ENCODE results near the gene HTR5A. TPM values are rescaled to one million over a fixed set of nuclear protein-coding genes. Genes with fewer than 3 reads are reported as not detected.

Gene HTR5A
- total and polyA plus RNA-seq, 2 of the 13 experiments (the other 11 are each of a cell fraction or from before 2014, with no cell fraction given) = not detected

DNA sequence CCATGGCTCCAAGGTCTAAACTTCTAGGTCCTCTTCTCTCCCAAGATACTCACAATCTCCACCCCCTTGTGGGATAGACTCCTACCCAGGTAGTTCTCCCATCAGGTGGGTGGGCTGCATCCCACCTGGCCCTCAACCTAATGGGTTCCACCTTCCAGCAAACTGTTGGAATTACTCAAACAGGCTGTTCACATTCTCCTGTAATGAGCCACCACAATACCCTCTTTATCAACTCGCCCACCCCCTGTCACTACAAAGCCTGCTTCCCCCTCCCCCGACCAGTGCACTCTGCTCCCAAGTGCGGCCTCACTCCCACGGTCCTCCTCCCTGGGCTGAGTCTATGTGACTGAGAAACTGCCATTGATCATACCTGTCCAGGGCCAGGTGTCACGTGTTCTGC, 10.4 kb upstream of the HTR5A start:
- FAIRE-seq = no peak
- Histone ChIP-seq H4K20me1 (ENCODE audit: insufficient read depth, low read length) (no peaks in the 10 kb centered on the region), H3K36me3 (replicated peaks in 1 of 2; ENCODE audit: control insufficient read depth in 1 of 2, insufficient read depth in 2 of 2, low read length in 2 of 2) (no peaks in the 10 kb centered on the region), H3K4me1 (ENCODE audit: insufficient read depth, low read length) (no peaks in the 10 kb centered on the region), H2AFZ (ENCODE audit: low read length) (no peak overlapping the region), H3K27me3 (ENCODE audit: control insufficient read depth in 1 of 2, insufficient read depth in 2 of 2, low read length in 2 of 2) (0 out of 5 replicates have a peak, but pooled peaks cover 0 to 2% of the 10 kb centered on the region in 2 experiments), H3K79me2 (ENCODE audit: insufficient read depth, low read length) (no peaks in the 10 kb centered on the region), H3K9me3 (ENCODE audit: low read length) (no peaks in the 10 kb centered on the region), H3K4me3 (replicated peaks in 1 of 3; ENCODE audit: insufficient read depth in 1 of 3, low read depth in 2 of 3, low read length in 3 of 3) (no peak overlapping the region), H3K27ac (ENCODE audit: extremely low read length, insufficient read depth, low read length) (no peak overlapping the region), H3K4me2 (ENCODE audit: low read depth, low read length) (no peak overlapping the region), H3K9ac (ENCODE audit: insufficient read depth, low read depth, low read length) (no peak overlapping the region)
- POLR2A ChIA-PET = no interaction called here
- DNase-seq (ENCODE audit: low spot score) = no peak
- 1% methylated on average over 4 of the region's 5 CpGs for WGBS (ENCODE audit: low lambda C conversion rate)
- intact Hi-C loops (cut with micrococcal nuclease; ENCODE audit: unreplicated experiment) (no loop called here), in situ Hi-C loops (cut with HindIII; ENCODE audit: extremely low pct_ligation_motif_present, low pct_unique_long_range_greater_than_20kb) (no loop called here)
- BruUV-seq (replicated peaks) = no TSS peak
- CTCF ChIA-PET (ENCODE audit: low intra/inter-chr PET ratio, low total read pairs) = no interaction called here
- ATAC-seq = no peak
- TF ChIP-seq MAFF (IDR thresholded peaks at IDR 0.05; ENCODE audit: low read depth, low read length) = no peak
- TF ChIP-seq ZNF567 (CRISPR knock-in tag; IDR thresholded peaks at IDR 0.05; ENCODE audit: borderline replicate concordance) = no peak
- TF ChIP-seq ZNF629 (CRISPR knock-in tag; conservative IDR thresholded peaks at IDR 0.05) = no peak
- TF ChIP-seq POGZ (CRISPR knock-in tag; IDR thresholded peaks at IDR 0.05) = no peak
- TF ChIP-seq, protein P1, sequence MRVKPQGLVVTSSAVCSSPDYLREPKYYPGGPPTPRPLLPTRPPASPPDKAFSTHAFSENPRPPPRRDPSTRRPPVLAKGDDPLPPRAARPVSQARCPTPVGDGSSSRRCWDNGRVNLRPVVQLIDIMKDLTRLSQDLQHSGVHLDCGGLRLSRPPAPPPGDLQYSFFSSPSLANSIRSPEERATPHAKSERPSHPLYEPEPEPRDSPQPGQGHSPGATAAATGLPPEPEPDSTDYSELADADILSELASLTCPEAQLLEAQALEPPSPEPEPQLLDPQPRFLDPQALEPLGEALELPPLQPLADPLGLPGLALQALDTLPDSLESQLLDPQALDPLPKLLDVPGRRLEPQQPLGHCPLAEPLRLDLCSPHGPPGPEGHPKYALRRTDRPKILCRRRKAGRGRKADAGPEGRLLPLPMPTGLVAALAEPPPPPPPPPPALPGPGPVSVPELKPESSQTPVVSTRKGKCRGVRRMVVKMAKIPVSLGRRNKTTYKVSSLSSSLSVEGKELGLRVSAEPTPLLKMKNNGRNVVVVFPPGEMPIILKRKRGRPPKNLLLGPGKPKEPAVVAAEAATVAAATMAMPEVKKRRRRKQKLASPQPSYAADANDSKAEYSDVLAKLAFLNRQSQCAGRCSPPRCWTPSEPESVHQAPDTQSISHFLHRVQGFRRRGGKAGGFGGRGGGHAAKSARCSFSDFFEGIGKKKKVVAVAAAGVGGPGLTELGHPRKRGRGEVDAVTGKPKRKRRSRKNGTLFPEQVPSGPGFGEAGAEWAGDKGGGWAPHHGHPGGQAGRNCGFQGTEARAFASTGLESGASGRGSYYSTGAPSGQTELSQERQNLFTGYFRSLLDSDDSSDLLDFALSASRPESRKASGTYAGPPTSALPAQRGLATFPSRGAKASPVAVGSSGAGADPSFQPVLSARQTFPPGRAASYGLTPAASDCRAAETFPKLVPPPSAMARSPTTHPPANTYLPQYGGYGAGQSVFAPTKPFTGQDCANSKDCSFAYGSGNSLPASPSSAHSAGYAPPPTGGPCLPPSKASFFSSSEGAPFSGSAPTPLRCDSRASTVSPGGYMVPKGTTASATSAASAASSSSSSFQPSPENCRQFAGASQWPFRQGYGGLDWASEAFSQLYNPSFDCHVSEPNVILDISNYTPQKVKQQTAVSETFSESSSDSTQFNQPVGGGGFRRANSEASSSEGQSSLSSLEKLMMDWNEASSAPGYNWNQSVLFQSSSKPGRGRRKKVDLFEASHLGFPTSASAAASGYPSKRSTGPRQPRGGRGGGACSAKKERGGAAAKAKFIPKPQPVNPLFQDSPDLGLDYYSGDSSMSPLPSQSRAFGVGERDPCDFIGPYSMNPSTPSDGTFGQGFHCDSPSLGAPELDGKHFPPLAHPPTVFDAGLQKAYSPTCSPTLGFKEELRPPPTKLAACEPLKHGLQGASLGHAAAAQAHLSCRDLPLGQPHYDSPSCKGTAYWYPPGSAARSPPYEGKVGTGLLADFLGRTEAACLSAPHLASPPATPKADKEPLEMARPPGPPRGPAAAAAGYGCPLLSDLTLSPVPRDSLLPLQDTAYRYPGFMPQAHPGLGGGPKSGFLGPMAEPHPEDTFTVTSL (CRISPR knock-in tag; IDR thresholded peaks at IDR 0.05; ENCODE audit: borderline replicate concordance) = no peak
- no peak for TF ChIP-seq MBD4 (IDR thresholded peaks at IDR 0.05; ENCODE audit: borderline replicate concordance, low read length)
- no peak for TF ChIP-seq ATF7-NPFF (CRISPR knock-in tag; IDR thresholded peaks at IDR 0.05; ENCODE audit: low read depth)
- TF ChIP-seq, protein P2, sequence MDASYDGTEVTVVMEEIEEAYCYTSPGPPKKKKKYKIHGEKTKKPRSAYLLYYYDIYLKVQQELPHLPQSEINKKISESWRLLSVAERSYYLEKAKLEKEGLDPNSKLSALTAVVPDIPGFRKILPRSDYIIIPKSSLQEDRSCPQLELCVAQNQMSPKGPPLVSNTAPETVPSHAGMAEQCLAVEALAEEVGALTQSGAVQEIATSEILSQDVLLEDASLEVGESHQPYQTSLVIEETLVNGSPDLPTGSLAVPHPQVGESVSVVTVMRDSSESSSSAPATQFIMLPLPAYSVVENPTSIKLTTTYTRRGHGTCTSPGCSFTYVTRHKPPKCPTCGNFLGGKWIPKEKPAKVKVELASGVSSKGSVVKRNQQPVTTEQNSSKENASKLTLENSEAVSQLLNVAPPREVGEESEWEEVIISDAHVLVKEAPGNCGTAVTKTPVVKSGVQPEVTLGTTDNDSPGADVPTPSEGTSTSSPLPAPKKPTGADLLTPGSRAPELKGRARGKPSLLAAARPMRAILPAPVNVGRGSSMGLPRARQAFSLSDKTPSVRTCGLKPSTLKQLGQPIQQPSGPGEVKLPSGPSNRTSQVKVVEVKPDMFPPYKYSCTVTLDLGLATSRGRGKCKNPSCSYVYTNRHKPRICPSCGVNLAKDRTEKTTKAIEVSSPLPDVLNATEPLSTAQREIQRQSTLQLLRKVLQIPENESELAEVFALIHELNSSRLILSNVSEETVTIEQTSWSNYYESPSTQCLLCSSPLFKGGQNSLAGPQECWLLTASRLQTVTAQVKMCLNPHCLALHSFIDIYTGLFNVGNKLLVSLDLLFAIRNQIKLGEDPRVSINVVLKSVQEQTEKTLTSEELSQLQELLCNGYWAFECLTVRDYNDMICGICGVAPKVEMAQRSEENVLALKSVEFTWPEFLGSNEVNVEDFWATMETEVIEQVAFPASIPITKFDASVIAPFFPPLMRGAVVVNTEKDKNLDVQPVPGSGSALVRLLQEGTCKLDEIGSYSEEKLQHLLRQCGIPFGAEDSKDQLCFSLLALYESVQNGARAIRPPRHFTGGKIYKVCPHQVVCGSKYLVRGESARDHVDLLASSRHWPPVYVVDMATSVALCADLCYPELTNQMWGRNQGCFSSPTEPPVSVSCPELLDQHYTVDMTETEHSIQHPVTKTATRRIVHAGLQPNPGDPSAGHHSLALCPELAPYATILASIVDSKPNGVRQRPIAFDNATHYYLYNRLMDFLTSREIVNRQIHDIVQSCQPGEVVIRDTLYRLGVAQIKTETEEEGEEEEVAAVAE (CRISPR knock-in tag; IDR thresholded peaks at IDR 0.05; ENCODE audit: borderline replicate concordance) = no peak
- no peak for TF ChIP-seq ZNF543 (CRISPR knock-in tag; IDR thresholded peaks at IDR 0.05)
- TF ChIP-seq ZFAT (CRISPR knock-in tag; conservative IDR thresholded peaks at IDR 0.05) = no peak
- TF ChIP-seq ZNF552 (CRISPR knock-in tag; IDR thresholded peaks at IDR 0.05; ENCODE audit: borderline replicate concordance) = no peak
- TF ChIP-seq FOSL2 (CRISPR knock-in tag; IDR thresholded peaks at IDR 0.05) = no peak
- TF ChIP-seq KDM2A (CRISPR knock-in tag; IDR thresholded peaks at IDR 0.05; ENCODE audit: borderline replicate concordance, low read depth) = no peak
- TF ChIP-seq SCMH1 (CRISPR knock-in tag; IDR thresholded peaks at IDR 0.05; ENCODE audit: borderline replicate concordance) = no peak
- TF ChIP-seq NFE2L2 (IDR thresholded peaks at IDR 0.05; ENCODE audit: low read length) = no peak
- TF ChIP-seq, protein P3, sequence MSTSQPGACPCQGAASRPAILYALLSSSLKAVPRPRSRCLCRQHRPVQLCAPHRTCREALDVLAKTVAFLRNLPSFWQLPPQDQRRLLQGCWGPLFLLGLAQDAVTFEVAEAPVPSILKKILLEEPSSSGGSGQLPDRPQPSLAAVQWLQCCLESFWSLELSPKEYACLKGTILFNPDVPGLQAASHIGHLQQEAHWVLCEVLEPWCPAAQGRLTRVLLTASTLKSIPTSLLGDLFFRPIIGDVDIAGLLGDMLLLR (CRISPR knock-in tag; IDR thresholded peaks at IDR 0.05) = no peak
